ENCODE measurements around the gene PDIA4. TPM values are rescaled to one million over a fixed set of nuclear protein-coding genes. Genes with fewer than 3 reads are reported as not detected.

Gene PDIA4
- total and polyA plus RNA-seq, 12 donors = 10.2 to 64.5 (median 24.6) TPM

GRCh38 chr7:149027055-149027454 lies 1.2 kb downstream of the PDIA4 start:
- TF ChIP-seq, protein P1, sequence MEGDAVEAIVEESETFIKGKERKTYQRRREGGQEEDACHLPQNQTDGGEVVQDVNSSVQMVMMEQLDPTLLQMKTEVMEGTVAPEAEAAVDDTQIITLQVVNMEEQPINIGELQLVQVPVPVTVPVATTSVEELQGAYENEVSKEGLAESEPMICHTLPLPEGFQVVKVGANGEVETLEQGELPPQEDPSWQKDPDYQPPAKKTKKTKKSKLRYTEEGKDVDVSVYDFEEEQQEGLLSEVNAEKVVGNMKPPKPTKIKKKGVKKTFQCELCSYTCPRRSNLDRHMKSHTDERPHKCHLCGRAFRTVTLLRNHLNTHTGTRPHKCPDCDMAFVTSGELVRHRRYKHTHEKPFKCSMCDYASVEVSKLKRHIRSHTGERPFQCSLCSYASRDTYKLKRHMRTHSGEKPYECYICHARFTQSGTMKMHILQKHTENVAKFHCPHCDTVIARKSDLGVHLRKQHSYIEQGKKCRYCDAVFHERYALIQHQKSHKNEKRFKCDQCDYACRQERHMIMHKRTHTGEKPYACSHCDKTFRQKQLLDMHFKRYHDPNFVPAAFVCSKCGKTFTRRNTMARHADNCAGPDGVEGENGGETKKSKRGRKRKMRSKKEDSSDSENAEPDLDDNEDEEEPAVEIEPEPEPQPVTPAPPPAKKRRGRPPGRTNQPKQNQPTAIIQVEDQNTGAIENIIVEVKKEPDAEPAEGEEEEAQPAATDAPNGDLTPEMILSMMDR (IDR thresholded peaks at IDR 0.05) = no peak
- no peaks in the 10 kb centered on the region for H3K27me3 ChIP-seq
- H3K36me3 ChIP-seq = peaks cover 0 to 9% (median 0%) of the 10 kb centered on the region in 9 donors
- H3K4me3 ChIP-seq = peak overlapping the region in 7 of 10 donors; percentile 73 to 92 (median 87)
- ATAC-seq (no peak), DNase-seq (no peak)
- no peaks in the 10 kb centered on the region for H3K9me3 ChIP-seq
- H3K4me1 ChIP-seq = peaks cover 0 to 43% (median 24%) of the 10 kb centered on the region in 9 donors
- WGBS, 2 donors = 51 to 56% methylated on average over 10 of the region's 10 CpGs
- peak overlapping the region in 5 of 10 donors; percentile 81 to 95 (median 92) for H3K27ac ChIP-seq
- intact Hi-C loops (cut with DNase I) = loop anchor here in 5 of 10 donors (5.0 to 10.0 kb wide), 4 partner anchors 35 to 62 kb away; no protein-coding TSS in a partner anchor

GRCh38 chr7:149023662-149024061 lies 4.6 kb downstream of the PDIA4 start:
- Histone ChIP-seq H3K4me3 (no peak overlapping the region), H3K27me3 (no peaks in the 10 kb centered on the region), H3K27ac (no peak overlapping the region), H3K9me3 (no peaks in the 10 kb centered on the region), H3K36me3 (peaks cover 0 to 33% (median 5%) of the 10 kb centered on the region in 9 donors), H3K4me1 (peaks cover 0 to 34% (median 18%) of the 10 kb centered on the region in 9 donors)
- 67 to 77% methylated on average over 7 of the region's 7 CpGs for WGBS, 2 donors
- no peak for ATAC-seq
- TF ChIP-seq, protein P1 (IDR thresholded peaks at IDR 0.05) = no peak
- intact Hi-C loops (cut with DNase I) = loop anchor here in 1 of 10 donors (10.0 kb wide), 1 partner anchor 59 kb away; no protein-coding TSS in a partner anchor
- no peak for DNase-seq

DNA sequence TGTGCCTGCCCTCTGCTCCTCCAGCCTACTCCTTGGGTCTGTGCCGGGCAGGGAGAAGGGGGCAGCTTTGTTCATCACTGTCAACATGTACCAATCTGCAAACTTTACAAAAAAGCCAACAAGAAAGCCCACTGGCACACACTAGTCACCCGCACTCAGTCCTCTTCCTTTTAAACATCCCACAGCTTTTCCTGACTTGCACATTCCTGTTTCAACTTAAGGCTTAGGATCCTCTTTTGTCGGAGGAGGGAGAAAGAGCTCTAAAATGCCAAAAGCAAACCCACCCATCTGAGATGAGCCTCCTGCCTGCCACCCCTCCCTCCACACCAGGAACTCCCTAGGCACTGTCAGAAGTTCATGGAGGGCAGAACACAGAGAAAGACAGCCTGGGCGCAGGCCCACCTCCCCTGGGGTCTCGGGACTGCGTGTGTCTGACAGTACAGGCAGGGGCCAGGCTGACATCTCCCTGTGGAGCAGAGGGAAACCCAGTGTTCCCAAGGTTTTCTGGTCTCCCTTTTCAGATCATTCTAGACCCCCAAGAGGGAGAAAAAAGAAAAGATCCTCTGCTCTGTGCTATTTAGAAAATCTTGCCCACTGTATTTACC lies 5.4 kb downstream of the PDIA4 start:
- H3K27me3 ChIP-seq = no peaks in the 10 kb centered on the region
- H3K36me3 ChIP-seq = peaks cover 0 to 41% (median 12%) of the 10 kb centered on the region in 9 donors
- no peaks in the 10 kb centered on the region for H3K9me3 ChIP-seq
- intact Hi-C loops (cut with DNase I) = loop anchor here in 1 of 10 donors (10.0 kb wide), 1 partner anchor 58 kb away; no protein-coding TSS in a partner anchor
- DNase-seq (no peak), ATAC-seq (no peak)
- H3K27ac ChIP-seq = no peak overlapping the region
- no peak overlapping the region for H3K4me3 ChIP-seq
- peaks cover 0 to 34% (median 18%) of the 10 kb centered on the region in 9 donors for H3K4me1 ChIP-seq
- 74 to 84% methylated on average over 6 of the region's 6 CpGs for WGBS, 2 donors
- TF ChIP-seq, protein P1 (IDR thresholded peaks at IDR 0.05) = no peak

- H3K36me3 ChIP-seq = peaks cover 0 to 51% (median 17%) of the 10 kb centered on the region in 9 donors
- peaks cover 0 to 23% (median 7%) of the 10 kb centered on the region in 9 donors for H3K4me1 ChIP-seq
- H3K27ac ChIP-seq = no peak overlapping the region
- H3K4me3 ChIP-seq = no peak overlapping the region
- intact Hi-C loops (cut with DNase I) = loop anchor here in 1 of 10 donors (10.0 kb wide), 1 partner anchor 57 kb away; no protein-coding TSS in a partner anchor
- WGBS, 2 donors = 90 to 93% methylated on average over 12 of the region's 12 CpGs
- no peaks in the 10 kb centered on the region for H3K27me3 ChIP-seq
- no peaks in the 10 kb centered on the region for H3K9me3 ChIP-seq
- DNase-seq = no peak
- TF ChIP-seq, protein P1 (IDR thresholded peaks at IDR 0.05) = no peak
- ATAC-seq = no peak
Measured at GRCh38 chr7:149021725-149022062, 6.6 kb downstream of the PDIA4 start.

Data from heart right ventricle (tissue), 16 donors.